Neural progenitor cell (in vitro differentiated cells): ENCODE data around the gene BCKDHB.

Experiments used
- CTCF ChIP-seq: fragments of 200-600 bp; sonication (generic); IDR thresholded peaks from 2 replicates; pipeline ENCODE4 v1.5.1; 2017; ENCODE audit warnings: antibody characterized with exemption, mild to moderate bottlenecking
- EZH2 ChIP-seq: fragments of 200-600 bp; sonication (generic); IDR thresholded peaks from 2 replicates; pipeline ENCODE4 v1.6.1; 2017; ENCODE audit warnings: antibody characterized with exemption, mild to moderate bottlenecking, moderate library complexity
- EZH2phosphoT487 ChIP-seq: fragments of 200-600 bp; sonication (generic); IDR thresholded peaks from 2 replicates; pipeline ENCODE4 v1.6.1; 2017; ENCODE audit warnings: antibody characterized with exemption

- TF ChIP-seq EZH2phosphoT487, result no peak
- TF ChIP-seq CTCF, result no peak
- TF ChIP-seq EZH2, result no peak
Measured at GRCh38 chr6:80289727-80290126, 183.3 kb downstream of the BCKDHB start.
